Smooth muscle cell of the brain vasculature (primary cell): ENCODE measurements around the gene RAPGEF1.
"Not testable (repeated sequence)": the region's sequence is repeated elsewhere in the genome, so short reads cannot be mapped to it uniquely, and the experiment has no call there.

Experiments
- DNase-seq: peaks from one replicate; pipeline ENCODE4 v3.0.0-alpha.2; 2012; ENCODE audit warnings: low read depth, low spot score

The RAPGEF1 gene

DNA sequence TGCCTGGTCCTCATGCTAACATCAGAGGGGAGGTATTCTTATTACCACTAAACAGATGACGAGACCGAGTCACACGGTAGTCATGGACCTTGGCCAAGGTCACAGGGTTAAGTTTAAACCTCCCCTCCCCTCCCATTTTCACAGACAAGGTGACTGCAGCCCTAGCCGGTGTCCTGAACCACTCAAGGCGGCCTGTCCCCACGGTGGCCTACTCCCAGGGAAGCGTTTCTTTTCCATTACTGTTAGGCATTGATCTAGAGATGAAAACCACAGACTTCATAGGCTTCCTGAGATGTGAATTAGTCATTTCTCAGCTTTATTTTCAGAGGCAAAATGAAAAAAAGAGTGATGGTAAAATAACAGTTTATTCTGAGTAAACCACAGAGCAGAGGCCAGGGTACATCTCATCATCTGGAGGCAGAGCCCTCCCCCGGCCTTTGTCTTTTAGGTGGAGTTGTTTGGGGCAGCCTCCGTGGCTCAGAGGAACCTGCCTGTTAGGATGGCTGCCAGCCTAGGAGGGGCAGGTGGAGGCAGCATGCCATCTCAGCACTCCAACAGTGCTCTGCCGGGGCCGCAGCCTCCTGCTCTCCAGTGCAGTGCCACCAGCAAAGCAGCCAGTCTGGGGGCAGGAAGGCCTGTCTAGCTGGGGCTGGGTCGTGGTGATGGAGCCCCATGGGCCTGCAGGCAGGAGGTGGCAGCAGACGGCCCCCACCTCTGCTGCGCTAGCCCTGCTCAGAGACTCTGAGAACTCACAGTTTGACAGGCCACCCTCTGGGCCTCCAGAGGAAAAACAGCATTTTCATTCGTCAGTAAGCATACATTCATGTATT, 71.2 kb downstream of the RAPGEF1 start:
- DNase-seq, result peak; percentile 50

DNA sequence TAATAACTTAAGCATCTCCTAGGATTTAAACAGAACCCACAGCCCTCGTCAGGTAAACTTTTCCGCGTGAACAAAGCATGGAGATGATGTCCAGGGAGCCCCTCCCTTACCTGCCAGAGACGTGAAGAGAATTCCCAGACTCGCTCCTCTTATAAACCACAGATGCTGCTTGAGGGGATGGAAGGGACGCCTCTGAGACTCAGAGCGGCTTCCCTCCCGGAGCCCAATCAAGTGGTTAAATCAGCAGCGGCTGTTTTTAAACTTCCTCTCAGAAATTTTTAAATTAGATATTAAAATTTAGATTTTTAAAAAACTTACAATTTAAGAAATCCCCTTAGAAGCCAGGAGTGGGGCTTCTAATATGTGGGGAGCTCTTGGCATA, 71.8 kb downstream of the RAPGEF1 start:
- no peak for DNase-seq

DNA sequence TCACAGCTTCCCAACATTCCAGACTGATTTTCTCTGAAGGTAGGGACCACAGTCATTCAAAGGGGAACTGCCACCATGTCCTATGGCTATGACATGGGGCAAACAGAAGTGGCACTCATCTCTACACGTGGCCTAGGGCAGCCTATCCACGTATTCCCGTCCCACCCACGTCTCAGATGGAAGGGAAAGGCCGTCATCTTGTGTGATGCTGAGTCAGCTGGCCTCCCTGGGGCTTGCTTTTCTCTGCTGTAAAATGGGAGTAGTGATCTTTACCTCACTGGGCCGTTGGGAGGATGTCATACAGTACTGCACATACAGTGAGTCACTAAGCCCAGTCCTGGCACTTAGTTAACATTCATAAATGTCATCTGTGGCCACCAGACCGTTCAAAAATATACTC, 72.3 kb downstream of the RAPGEF1 start:
- no peak for DNase-seq

DNA sequence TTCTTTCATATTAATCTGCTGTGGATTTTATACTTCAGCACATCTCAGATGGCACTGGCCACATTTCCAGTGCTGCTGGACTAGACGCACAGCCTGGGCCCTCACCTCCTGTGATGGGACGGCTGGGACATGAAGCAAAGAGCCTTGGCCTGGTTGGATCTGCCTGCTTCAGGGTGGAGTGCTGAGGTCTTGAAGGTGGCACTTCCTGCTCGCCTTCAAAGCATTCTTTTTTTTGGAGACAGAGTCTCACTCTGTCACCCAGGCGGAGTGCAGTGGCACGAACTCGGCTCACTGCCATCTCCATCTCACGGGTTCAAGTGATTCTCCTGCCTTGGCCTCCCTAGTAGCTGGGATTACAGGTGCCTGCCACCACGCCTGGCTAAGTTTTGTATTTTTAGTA, 73.1 kb downstream of the RAPGEF1 start:
- no peak for DNase-seq

GRCh38 chr9:131666029-131666428, 73.8 kb downstream of the RAPGEF1 start:
- no peak for DNase-seq

GRCh38 chr9:131663288-131663687, 76.6 kb downstream of the RAPGEF1 start:
- DNase-seq, result no peak

DNA sequence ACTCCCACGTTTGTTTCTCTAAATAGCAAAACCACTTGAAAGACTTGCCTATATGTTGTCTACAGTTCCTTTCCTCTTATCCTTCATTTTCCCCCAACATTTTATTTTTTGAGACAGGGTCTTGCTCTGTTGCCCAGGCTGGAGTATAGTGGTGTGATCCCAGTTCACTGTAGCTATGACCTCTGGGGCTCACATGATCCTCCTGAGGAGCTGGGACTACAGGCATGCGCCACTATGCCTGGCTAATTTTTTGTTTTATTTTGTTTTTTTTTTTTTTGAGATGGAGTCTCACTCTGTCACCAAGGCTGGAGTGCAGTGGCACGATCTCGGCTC, 77.6 kb downstream of the RAPGEF1 start:
- DNase-seq, result not testable (repeated sequence)

GRCh38 chr9:131661568-131662288, 78.1 kb downstream of the RAPGEF1 start:
- DNase-seq, result no peak

- no peak for DNase-seq
These were observed 79.1 kb downstream of the RAPGEF1 start for GRCh38 chr9:131660466-131661405.

DNA sequence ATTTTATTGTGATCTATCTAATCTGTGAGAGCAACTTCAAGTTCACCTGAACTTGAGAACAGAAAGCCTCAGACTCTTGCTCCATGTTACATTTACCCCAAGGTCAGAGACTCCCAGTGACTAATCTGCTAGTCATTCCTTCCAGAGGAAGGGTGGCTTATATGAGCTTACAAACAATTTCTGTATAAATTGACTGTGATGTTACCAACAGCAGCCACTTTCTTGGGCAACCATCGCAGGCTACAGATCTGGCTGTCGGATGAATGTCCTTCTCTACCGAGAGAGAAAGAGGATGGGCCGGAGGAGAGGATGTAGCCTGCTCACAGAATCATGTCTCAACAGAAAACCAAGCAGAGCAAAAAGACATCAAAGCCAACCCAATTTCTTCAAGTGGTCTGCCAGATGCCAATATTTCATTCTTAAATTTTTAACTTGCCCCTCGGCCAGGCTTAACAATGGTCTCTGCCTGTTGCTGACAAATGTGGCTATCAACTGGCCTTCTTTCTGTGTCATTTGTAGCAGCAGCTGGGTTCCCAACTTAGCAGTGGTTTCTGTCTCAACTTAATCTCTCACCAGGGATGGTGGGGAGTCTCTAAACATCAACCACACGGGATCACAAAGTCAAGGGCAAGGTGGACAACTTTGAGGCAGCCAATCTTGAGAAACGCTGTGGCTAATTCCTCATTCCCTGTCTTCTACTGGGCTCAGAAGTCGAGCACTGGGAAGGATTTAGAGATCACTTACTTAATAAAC, 81.3 kb downstream of the RAPGEF1 start:
- DNase-seq, result peak; percentile 35

DNA sequence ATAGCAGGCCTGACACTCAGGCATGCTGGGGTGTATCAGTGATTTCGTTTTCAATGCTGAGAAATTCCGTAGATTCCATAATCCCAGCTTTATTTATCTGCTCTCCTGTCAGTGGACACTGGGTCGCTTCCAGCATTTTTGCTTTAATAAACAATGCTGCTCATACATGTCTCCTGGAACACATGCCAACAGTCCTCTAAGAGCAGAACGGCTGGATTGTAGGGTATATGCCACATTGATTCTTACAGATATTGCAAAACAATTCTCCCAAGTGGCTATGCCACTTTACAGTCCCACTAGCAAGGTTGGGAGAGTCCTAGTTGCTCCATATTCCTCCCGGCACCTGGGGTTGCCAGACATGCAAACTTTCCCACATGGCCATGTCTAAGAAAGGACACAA, 81.9 kb downstream of the RAPGEF1 start:
- no peak for DNase-seq

DNA sequence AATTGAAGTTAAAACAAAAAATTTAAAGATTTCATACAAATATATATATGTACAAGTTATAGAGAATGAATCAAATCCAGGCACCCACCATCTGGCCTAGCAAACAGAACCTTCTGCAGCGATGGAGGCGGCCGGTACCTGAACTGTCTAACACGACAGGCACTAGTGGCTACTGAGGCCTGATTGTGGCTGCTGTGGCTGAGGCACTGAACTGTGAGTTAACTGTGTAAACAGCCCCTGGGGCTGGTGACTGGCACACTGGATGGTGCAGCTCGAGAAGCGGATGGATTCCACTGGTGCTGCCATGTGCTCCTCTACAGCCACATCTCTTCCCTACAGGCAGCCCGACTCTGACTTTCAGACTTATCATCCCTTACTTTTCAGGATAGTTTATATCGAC, 82.4 kb downstream of the RAPGEF1 start:
- DNase-seq, result no peak

DNA sequence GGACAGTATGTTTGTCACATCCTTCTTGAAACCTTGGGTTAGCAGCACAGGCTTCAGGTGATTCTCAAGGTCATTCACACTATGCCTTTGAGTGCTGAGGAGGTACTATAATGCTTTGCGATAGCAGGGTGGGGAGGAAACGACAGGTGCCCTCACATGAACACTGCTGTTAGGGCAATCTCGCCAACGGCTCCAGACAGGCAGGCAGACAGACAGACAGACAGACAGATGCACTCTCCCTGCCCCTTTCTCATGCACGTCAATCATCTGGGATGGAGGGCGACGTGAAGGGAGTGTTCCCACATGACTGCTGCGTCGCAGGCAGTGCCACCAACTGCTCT, 82.9 kb downstream of the RAPGEF1 start:
- no peak for DNase-seq

DNA sequence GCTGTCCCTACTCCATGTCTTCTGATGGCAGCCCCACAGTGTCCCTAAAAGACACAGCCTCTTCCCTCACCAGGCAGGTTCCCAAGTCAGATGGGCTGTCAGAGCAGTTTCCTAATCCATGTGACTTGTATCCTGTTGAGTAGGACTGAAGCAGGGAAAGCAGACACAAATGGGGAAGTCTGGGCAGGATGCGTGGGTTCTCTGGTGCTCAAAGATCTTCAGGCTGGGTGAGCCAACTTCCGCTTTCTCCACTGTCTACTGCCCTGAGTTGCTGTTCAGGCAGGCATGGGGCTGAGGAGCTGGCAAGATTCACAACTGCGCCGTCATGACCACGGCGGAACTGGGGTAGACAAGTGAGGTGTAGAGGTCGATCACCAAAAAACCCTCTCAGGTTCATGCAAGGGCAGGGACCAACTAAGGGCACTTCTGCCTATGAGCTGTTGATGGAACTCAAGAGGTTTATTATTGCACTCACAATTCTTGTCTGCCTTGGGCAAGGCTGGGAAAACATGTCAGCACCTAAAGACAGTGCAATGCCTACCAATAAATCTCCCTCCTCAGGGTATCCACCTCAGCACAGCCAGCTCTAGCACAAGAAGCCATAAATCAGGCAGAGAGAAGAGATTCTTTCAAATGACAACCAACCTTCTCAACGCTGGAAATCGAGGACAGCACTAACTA, 83.4 kb downstream of the RAPGEF1 start:
- no peak for DNase-seq

DNA sequence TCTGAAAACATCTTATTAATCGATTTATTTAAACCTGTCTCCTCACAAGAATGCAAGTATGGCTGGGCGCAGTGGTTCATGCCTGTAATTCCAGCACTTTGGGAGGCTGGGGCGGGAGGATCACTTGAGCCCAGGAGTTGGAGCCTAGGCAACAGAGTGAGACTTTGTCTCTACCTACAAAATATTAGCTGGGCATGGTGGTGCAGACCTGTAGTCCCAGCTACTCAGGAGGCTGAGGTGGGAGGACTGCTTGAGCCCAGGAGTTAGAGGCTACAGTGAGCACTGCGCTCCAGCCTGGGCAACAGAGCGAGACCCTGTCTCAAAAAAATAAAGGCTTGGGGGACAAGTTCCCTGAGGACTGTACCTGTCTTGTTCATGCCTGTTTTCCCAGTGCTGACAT, 85.5 kb downstream of the RAPGEF1 start:
- not testable (repeated sequence) for DNase-seq

DNA sequence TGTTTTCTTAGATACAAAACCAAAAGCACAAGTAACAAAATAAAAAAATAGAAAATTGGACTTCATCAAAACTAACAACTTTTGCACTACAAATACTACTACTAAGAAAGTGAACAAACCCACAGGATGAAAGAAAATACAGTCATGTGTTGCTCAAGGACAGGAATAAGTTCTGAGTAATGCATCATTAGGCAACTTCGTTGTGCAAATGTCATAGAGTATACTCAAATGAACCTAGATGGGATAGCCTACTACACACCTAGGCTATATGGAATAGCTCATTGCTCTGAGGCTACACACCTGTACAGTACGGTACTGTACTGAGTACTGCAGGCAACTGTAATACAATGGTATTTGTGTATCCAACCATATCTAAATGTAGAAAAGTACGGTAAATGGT, 88.3 kb downstream of the RAPGEF1 start:
- DNase-seq, result no peak

- no peak for DNase-seq
These were observed 88.7 kb downstream of the RAPGEF1 start for GRCh38 chr9:131651160-131651559.

- no peak for DNase-seq
These were observed 89.6 kb downstream of the RAPGEF1 start for GRCh38 chr9:131650254-131650653.

- DNase-seq, result no peak
These were observed 90.2 kb downstream of the RAPGEF1 start for GRCh38 chr9:131649646-131650045.

GRCh38 chr9:131645078-131645776, 94.6 kb downstream of the RAPGEF1 start:
- DNase-seq, result no peak
